Fibroblast of peridontal ligament (primary cell): ENCODE data around the gene SLC38A10.
A peak's percentile ranks its signal among the peaks of the same experiment; 100 is the strongest.

Experiments
- DNase-seq: peaks from one replicate; pipeline ENCODE4 v3.0.0-alpha.2; 2010; ENCODE audit errors: extremely low read depth

The SLC38A10 gene

GRCh38 chr17:81207610-81208581, 87.2 kb downstream of the SLC38A10 start:
- DNase-seq: no peak

- no peak for DNase-seq
Measured at GRCh38 chr17:81206657-81207056, 88.5 kb downstream of the SLC38A10 start.

GRCh38 chr17:81206166-81206565, 88.9 kb downstream of the SLC38A10 start:
- DNase-seq: no peak

- no peak for DNase-seq
Measured at GRCh38 chr17:81204578-81204977, 90.5 kb downstream of the SLC38A10 start.

GRCh38 chr17:81203136-81203535, 92.0 kb downstream of the SLC38A10 start:
- DNase-seq: no peak

- DNase-seq: no peak
Measured at GRCh38 chr17:81202318-81202717, 92.8 kb downstream of the SLC38A10 start.

GRCh38 chr17:81200695-81201580, 94.2 kb downstream of the SLC38A10 start:
- peak; percentile 82 for DNase-seq

- no peak for DNase-seq
Measured at GRCh38 chr17:81200201-81200600, 94.9 kb downstream of the SLC38A10 start.

GRCh38 chr17:81199482-81199830, 95.7 kb downstream of the SLC38A10 start:
- no peak for DNase-seq

GRCh38 chr17:81198826-81199481, 96.2 kb downstream of the SLC38A10 start:
- no peak for DNase-seq

- DNase-seq: no peak
Measured at GRCh38 chr17:81197831-81198490, 97.1 kb downstream of the SLC38A10 start.

GRCh38 chr17:81197409-81197795, 97.7 kb downstream of the SLC38A10 start:
- no peak for DNase-seq

- DNase-seq: no peak
Measured at GRCh38 chr17:81196505-81197408, 98.3 kb downstream of the SLC38A10 start.

GRCh38 chr17:81195941-81196495, 99.1 kb downstream of the SLC38A10 start:
- DNase-seq: no peak
